Effector memory CD8-positive, alpha-beta T cell (primary cell): Measurements from ENCODE around the gene CAMKK2.

Experiments
- ATAC-seq: fragments of 150-1000 bp; cut with Tn5 transposase; replicated peaks from 2 replicates; pipeline ENCODE4 v1.10.0; 2021; ENCODE audit warnings: mild to moderate bottlenecking, moderate library complexity
- DNase-seq, 3 experiments: peaks; one replicate each; pipeline ENCODE4 v3.0.0; 2021
- H3K27ac Mint-ChIP-seq, 2 donors: one replicate each; pipeline ENCODE4 v1.8.0; 2022; ENCODE audit warnings: mild to moderate bottlenecking in 2 of 2, mixed read lengths in 2 of 2, moderate library complexity in 2 of 2
- H3K27me3 Mint-ChIP-seq, 2 donors: one replicate each; pipeline ENCODE4 v1.8.0; 2022; ENCODE audit warnings: mixed read lengths in 2 of 2
- H3K36me3 Mint-ChIP-seq: one replicate; pipeline ENCODE4 v1.8.0; 2022; ENCODE audit warnings: mild to moderate bottlenecking, moderate library complexity, mixed read lengths; ENCODE audit not compliant: insufficient read depth
- H3K4me1 Mint-ChIP-seq, 2 donors: one replicate each; pipeline ENCODE4 v1.8.0; 2022; ENCODE audit warnings: low read depth in 2 of 2, mixed read lengths in 2 of 2
- H3K4me3 Mint-ChIP-seq, 2 donors: one replicate each; pipeline ENCODE4 v1.8.0; 2022; ENCODE audit warnings: mild to moderate bottlenecking in 2 of 2, mixed read lengths in 2 of 2, moderate library complexity in 2 of 2
- H3K9me3 Mint-ChIP-seq, 2 donors: one replicate each; pipeline ENCODE4 v1.8.0; 2022; ENCODE audit warnings: mixed read lengths in 2 of 2

Gene CAMKK2

DNA sequence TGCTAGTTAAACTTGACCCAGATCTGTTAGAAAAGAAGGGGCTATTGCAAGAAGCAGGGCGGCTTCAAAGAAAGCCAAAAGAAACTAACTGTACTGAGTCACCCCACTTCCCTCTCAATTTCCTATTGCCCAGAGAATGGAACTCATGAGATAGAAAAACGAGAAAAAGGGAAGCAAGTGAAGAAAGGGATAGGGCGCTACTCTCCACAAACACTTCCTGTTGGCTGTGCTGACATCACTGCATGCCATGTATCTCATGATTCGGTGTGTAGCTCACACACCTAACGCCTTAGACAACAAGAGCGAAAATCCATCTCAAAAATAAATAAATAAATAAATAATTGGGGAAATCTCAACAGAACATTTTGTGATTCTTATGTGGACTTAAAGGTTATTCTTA lies 99.6 kb downstream of the CAMKK2 start:
- peak; percentile 43 for ATAC-seq
- Mint-ChIP-seq H3K4me3 (no peak overlapping the region), H3K4me1 (no peaks in the 10 kb centered on the region), H3K9me3 (no peaks in the 10 kb centered on the region), H3K27ac (no peak overlapping the region), H3K36me3 (peaks cover 5% of the 10 kb centered on the region), H3K27me3 (no peaks in the 10 kb centered on the region)
- no peak for DNase-seq

DNA sequence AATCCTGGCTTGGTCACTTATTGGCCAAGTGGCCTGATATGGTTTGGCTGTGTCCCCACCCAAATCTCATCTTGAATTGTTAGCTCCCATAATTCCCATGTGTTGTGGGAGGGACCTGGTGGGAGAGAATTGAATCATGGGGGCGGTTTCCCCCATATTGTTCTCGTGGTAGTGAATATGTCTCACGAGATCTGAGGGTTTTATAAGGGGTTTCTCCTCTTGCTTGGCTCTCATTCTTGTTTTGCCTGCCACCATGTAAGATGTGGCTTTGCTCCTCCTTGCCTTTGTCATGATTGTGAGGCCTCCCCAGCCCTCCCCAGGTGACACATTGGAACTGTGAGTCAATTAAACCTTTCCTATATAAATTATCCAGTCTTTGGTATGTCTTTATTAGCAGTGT lies 105.4 kb downstream of the CAMKK2 start:
- H3K27me3 Mint-ChIP-seq: no peaks in the 10 kb centered on the region
- DNase-seq (no peak), ATAC-seq (no peak)
- no peaks in the 10 kb centered on the region for H3K4me1 Mint-ChIP-seq
- no peaks in the 10 kb centered on the region for H3K9me3 Mint-ChIP-seq
- H3K27ac Mint-ChIP-seq: peak overlapping the region in 1 of 2 donors; percentile 41
- H3K36me3 Mint-ChIP-seq: peaks cover 5% of the 10 kb centered on the region
- H3K4me3 Mint-ChIP-seq: no peak overlapping the region

DNA sequence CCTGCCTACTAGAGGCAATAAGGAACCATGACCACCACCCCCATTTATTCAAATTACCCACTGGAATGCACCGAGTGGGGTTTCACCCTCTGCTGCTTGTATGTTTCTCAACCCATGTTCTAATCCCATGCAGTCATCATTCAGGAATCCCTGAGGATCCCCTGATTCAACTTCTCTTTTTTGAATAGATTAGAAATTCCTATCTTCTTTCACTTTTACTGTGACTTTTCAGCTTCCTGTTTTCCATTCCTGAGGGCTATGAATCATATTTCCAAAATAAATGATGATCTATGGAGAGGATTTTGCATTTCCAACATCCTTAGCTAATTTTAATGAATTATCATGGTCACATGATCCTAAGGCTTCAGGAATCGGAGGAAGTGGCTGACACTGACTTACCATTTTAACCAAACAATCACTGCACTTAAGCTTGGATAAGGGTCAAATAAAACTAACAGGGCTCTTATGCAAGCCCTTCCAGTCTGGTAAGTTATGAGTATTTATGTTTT lies 105.9 kb downstream of the CAMKK2 start:
- no peak for ATAC-seq
- Mint-ChIP-seq H3K9me3 (no peaks in the 10 kb centered on the region), H3K36me3 (peaks cover 8% of the 10 kb centered on the region), H3K27ac (no peak overlapping the region), H3K4me1 (no peaks in the 10 kb centered on the region), H3K4me3 (no peak overlapping the region), H3K27me3 (no peaks in the 10 kb centered on the region)
- DNase-seq: no peak

DNA sequence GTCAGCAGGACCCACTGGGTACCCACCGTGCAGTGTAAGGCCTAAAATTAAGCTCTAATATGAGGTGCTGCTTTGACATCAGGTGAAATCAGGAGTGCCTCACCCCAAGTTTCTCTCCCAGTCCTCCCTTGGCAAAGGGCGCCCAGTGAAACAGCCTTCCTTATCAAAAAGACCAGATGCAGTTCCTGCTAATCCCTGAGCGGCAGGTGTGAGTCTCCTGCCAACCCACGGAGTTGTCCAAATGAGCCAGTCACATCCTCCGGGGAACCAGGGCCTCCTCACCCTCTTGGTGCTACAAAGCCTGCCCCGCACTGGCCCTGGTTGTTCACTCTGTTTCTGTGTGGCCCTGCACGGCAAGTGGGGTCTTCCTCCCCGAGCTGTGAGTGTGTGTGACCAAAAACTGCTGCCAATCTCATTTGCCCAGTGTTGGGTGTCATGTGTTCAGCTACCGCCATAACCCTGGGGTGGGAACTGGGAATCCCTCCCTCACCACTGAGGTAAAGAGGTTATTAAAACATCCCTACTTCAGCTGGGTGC lies 106.8 kb downstream of the CAMKK2 start:
- Mint-ChIP-seq H3K27me3 (no peaks in the 10 kb centered on the region), H3K4me1 (no peaks in the 10 kb centered on the region), H3K36me3 (peaks cover 15% of the 10 kb centered on the region), H3K9me3 (no peaks in the 10 kb centered on the region), H3K27ac (no peak overlapping the region), H3K4me3 (no peak overlapping the region)
- no peak for ATAC-seq
- no peak for DNase-seq

DNA sequence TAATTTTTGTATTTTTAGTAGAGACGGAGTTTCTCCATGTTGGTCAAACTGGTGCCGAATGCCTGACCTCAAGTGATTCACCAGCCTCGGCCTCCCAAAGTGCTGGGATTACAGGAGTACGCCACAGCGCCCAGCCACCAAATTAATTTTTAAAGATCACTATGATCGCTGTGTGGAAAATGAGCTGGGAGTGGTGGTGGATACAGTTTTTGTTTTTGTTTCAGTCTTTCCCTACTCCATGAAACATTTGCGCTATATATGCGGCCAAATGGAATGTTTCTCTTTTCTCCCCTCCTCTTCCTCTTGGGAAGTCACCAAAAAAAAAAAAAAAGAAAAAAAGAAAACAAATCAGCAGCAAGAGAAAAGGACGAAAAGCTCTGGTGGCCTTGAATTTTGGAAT lies 107.4 kb downstream of the CAMKK2 start:
- Mint-ChIP-seq H3K4me1 (no peaks in the 10 kb centered on the region), H3K27ac (no peak overlapping the region), H3K36me3 (peaks cover 17% of the 10 kb centered on the region), H3K9me3 (no peaks in the 10 kb centered on the region), H3K4me3 (no peak overlapping the region), H3K27me3 (no peaks in the 10 kb centered on the region)
- DNase-seq: no peak
- ATAC-seq: no peak

DNA sequence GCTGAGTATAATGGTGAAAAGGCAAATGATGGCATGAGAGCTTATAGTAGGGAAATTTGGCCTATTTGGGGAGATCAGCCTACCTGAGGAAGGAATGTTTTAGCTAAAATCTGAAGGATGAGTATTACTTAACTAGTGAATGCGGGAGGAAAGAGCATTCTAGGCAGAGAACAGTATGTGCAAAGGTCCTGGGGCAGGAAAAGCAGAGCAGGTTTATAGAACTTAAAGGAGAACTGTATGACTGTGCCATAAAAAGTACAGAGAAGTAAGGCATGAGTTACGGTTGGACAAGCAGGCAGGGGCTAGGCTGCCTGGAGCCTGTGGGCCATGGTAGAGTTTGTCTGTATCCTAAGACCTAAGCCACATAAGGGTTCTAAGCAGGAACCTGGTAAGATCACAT lies 108.3 kb downstream of the CAMKK2 start:
- H3K36me3 Mint-ChIP-seq: peaks cover 12% of the 10 kb centered on the region
- no peak overlapping the region for H3K27ac Mint-ChIP-seq
- no peaks in the 10 kb centered on the region for H3K9me3 Mint-ChIP-seq
- ATAC-seq (no peak), DNase-seq (no peak)
- H3K27me3 Mint-ChIP-seq: no peaks in the 10 kb centered on the region
- no peak overlapping the region for H3K4me3 Mint-ChIP-seq
- no peaks in the 10 kb centered on the region for H3K4me1 Mint-ChIP-seq
